Subcutaneous abdominal adipose tissue (tissue), 5 donors: ENCODE measurements around the gene FAM187B.

Source experiments
- H3K27ac ChIP-seq: one replicate; pipeline ENCODE4 v1.7.0; 2013; ENCODE audit warnings: low read depth, mild to moderate bottlenecking, inconsistent platforms, low read length, moderate library complexity
- H3K27me3 ChIP-seq, 5 donors: one replicate each; pipeline ENCODE4 v1.7.0; 2013; ENCODE audit warnings: low read length in 5 of 5, inconsistent platforms in 1 of 5; ENCODE audit not compliant: control insufficient read depth in 5 of 5, insufficient read depth in 4 of 5
- H3K36me3 ChIP-seq, 5 donors: one replicate each; pipeline ENCODE4 v1.7.0; 2013; ENCODE audit warnings: low read length in 5 of 5; ENCODE audit not compliant: control insufficient read depth in 5 of 5, insufficient read depth in 5 of 5
- H3K4me1 ChIP-seq, 5 donors: one replicate each; pipeline ENCODE4 v1.7.0; 2013; ENCODE audit warnings: low read length in 5 of 5, mild to moderate bottlenecking in 3 of 5, moderate library complexity in 1 of 5; ENCODE audit not compliant: control insufficient read depth in 5 of 5, insufficient read depth in 5 of 5
- H3K4me3 ChIP-seq, 5 donors: one replicate each; pipeline ENCODE4 v1.7.0; 2013; ENCODE audit warnings: low read length in 5 of 5, low read depth in 1 of 5
- H3K9ac ChIP-seq, 5 donors: one replicate each; pipeline ENCODE4 v1.7.0; 2013; ENCODE audit warnings: low read length in 5 of 5, mild to moderate bottlenecking in 4 of 5, moderate library complexity in 3 of 5
- H3K9me3 ChIP-seq, 5 donors: one replicate each; pipeline ENCODE4 v1.7.0; 2013; ENCODE audit warnings: low read length in 5 of 5; ENCODE audit not compliant: control insufficient read depth in 5 of 5
- donor health status: healthy.
- donor health status: healthy.
- donor health status: healthy.
- donor health status: healthy.
- donor health status: healthy.

Gene FAM187B

GRCh38 chr19:35262101-35262761 lies 33.7 kb upstream of the FAM187B start:
- Histone ChIP-seq H3K27ac (no peak overlapping the region), H3K36me3 (peaks cover 0 to 4% (median 0%) of the 10 kb centered on the region in 5 donors), H3K9ac (no peak overlapping the region)

GRCh38 chr19:35261356-35262100 lies 33.0 kb upstream of the FAM187B start:
- peaks cover 4 to 15% (median 12%) of the 10 kb centered on the region in 5 donors for H3K27me3 ChIP-seq
- H3K36me3 ChIP-seq: peaks cover 0 to 4% (median 0%) of the 10 kb centered on the region in 5 donors
- no peaks in the 10 kb centered on the region for H3K9me3 ChIP-seq
- H3K27ac ChIP-seq: no peak overlapping the region
- no peak overlapping the region for H3K9ac ChIP-seq
- H3K4me3 ChIP-seq: no peak overlapping the region
- peaks cover 2 to 36% (median 24%) of the 10 kb centered on the region in 5 donors for H3K4me1 ChIP-seq

More at GRCh38 chr19:35262101-35262761, 33.7 kb upstream of the FAM187B start:
- Histone ChIP-seq H3K27me3 (peaks cover 4 to 12% (median 9%) of the 10 kb centered on the region in 5 donors), H3K9me3 (no peaks in the 10 kb centered on the region), H3K4me1 (peaks cover 4 to 41% (median 31%) of the 10 kb centered on the region in 5 donors), H3K4me3 (no peak overlapping the region)

- Histone ChIP-seq H3K4me1 (peaks cover 2 to 30% (median 16%) of the 10 kb centered on the region in 5 donors), H3K4me3 (no peak overlapping the region), H3K36me3 (peaks cover 0 to 4% (median 0%) of the 10 kb centered on the region in 5 donors), H3K27me3 (peaks cover 4 to 15% (median 12%) of the 10 kb centered on the region in 5 donors), H3K9me3 (no peaks in the 10 kb centered on the region), H3K9ac (no peak overlapping the region), H3K27ac (no peak overlapping the region)
Measured at GRCh38 chr19:35260694-35261304, 32.3 kb upstream of the FAM187B start.

- Histone ChIP-seq H3K27me3 (peaks cover 4 to 15% (median 12%) of the 10 kb centered on the region in 5 donors), H3K9me3 (no peaks in the 10 kb centered on the region), H3K4me1 (peaks cover 0 to 29% (median 0%) of the 10 kb centered on the region in 5 donors), H3K36me3 (no peaks in the 10 kb centered on the region), H3K9ac (no peak overlapping the region), H3K4me3 (no peak overlapping the region), H3K27ac (no peak overlapping the region)
Measured at GRCh38 chr19:35257113-35257461, 28.5 kb upstream of the FAM187B start.

- Histone ChIP-seq H3K9me3 (no peaks in the 10 kb centered on the region), H3K4me1 (peaks cover 0 to 29% (median 0%) of the 10 kb centered on the region in 5 donors), H3K4me3 (no peak overlapping the region), H3K27ac (no peak overlapping the region), H3K27me3 (peaks cover 4 to 15% (median 12%) of the 10 kb centered on the region in 5 donors), H3K36me3 (no peaks in the 10 kb centered on the region), H3K9ac (no peak overlapping the region)
Measured at GRCh38 chr19:35256566-35256965, 28.0 kb upstream of the FAM187B start.

GRCh38 chr19:35254341-35255297 lies 26.1 kb upstream of the FAM187B start:
- H3K27me3 ChIP-seq: peaks cover 12 to 23% (median 18%) of the 10 kb centered on the region in 5 donors

GRCh38 chr19:35253316-35254286 lies 25.1 kb upstream of the FAM187B start:
- Histone ChIP-seq H3K4me3 (no peak overlapping the region), H3K9ac (no peak overlapping the region), H3K27me3 (peaks cover 11 to 25% (median 22%) of the 10 kb centered on the region in 5 donors), H3K36me3 (peaks cover 0 to 5% (median 0%) of the 10 kb centered on the region in 5 donors), H3K9me3 (no peaks in the 10 kb centered on the region), H3K27ac (no peak overlapping the region), H3K4me1 (peaks cover 0 to 43% (median 7%) of the 10 kb centered on the region in 5 donors)

More at GRCh38 chr19:35254341-35255297, 26.1 kb upstream of the FAM187B start:
- Histone ChIP-seq H3K9ac (no peak overlapping the region), H3K9me3 (no peaks in the 10 kb centered on the region), H3K4me3 (no peak overlapping the region), H3K36me3 (peaks cover 0 to 5% (median 0%) of the 10 kb centered on the region in 5 donors), H3K27ac (no peak overlapping the region), H3K4me1 (peaks cover 0 to 33% (median 0%) of the 10 kb centered on the region in 5 donors)

- Histone ChIP-seq H3K27ac (no peak overlapping the region), H3K4me1 (peaks cover 0 to 55% (median 18%) of the 10 kb centered on the region in 5 donors), H3K9ac (no peak overlapping the region), H3K36me3 (peaks cover 0 to 5% (median 0%) of the 10 kb centered on the region in 5 donors), H3K27me3 (peaks cover 11 to 29% (median 25%) of the 10 kb centered on the region in 5 donors), H3K9me3 (peaks cover 0 to 2% (median 0%) of the 10 kb centered on the region in 5 donors), H3K4me3 (no peak overlapping the region)
Measured at GRCh38 chr19:35251456-35251855, 22.9 kb upstream of the FAM187B start.
